Stimulated activated CD8-positive, alpha-beta memory T cell treated with anti-CD3 and anti-CD28 coated beads, Interleukin-15, amount 100 ng/mL, for 48 hours (primary cell): ENCODE data around the gene PITPNC1.
"Not testable (repeated sequence)": the region's sequence is repeated elsewhere in the genome, so short reads cannot be mapped to it uniquely, and the experiment has no call there.

ENCODE experiments used
- DNase-seq, 2 donors: peaks; one replicate each; pipeline ENCODE4 v3.0.0-alpha.2; 2020; ENCODE audit warnings: low read depth in 2 of 2

PITPNC1 gene

GRCh38 chr17:67680445-67681224 is 303.6 kb downstream of the PITPNC1 start:
- DNase-seq: no peak

DNA sequence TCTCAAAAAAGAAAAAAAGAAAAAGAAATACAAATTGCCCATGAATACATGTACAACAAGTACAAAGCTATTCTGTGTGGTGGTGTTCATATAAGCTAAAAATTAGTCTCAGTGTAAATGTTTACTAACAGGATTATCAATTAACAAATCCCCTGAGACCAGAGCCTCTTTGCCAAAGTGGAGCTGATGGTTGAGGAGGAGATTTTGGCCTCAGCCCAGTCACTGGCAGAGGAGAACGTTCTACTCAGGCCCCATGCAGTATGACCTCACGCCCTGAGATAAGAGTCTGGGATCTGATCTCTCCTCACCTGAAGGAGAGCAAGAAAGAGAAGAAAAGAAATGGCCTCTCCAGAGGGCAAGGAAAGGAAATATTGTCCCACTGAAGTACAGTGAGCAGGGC is 305.1 kb downstream of the PITPNC1 start:
- DNase-seq: no peak

DNA sequence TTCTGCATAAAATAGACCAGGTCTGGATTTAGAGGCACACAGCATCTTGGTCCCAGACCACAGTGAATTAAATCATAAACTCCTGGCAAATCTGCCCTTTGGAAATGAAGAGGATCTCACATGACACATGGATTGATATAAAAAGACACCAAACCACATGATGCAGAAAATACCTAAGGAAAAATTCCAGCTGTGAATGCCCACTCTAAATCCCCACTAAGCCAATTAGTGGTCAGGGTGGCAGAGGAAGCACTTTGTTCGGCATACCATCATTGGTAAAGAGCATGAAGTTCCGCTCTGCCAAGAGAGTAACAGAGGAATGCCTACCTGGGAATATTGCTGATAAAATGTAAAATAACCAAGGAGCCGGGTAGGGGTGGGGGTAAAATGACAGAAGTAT is 308.3 kb downstream of the PITPNC1 start:
- DNase-seq: no peak

- DNase-seq: no peak
These were observed 309.2 kb downstream of the PITPNC1 start for GRCh38 chr17:67686241-67686640.

DNA sequence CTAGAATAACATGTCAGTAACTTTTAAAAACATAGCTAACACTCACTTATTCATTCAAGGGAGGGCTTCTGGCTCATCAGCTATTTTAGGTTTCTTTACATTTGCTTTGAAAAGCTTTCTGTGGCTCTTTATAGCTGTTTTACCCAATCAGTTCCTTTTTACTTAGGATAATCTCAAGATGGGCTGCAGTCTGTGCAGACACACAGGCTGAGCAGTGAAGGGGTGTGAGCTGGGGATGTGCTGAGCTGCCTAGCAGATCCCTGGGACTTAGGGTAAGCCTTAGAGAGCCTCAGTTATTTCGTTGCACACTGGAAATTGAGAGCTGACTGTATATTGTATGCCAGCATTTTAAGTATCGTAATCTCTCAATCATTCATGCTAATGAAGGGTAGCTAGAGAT is 310.4 kb downstream of the PITPNC1 start:
- DNase-seq: no peak

GRCh38 chr17:67689534-67690177 is 312.6 kb downstream of the PITPNC1 start:
- DNase-seq: peak in 1 of 2 donors; percentile 16

- no peak for DNase-seq
These were observed 316.7 kb downstream of the PITPNC1 start for GRCh38 chr17:67693811-67694210.

DNA sequence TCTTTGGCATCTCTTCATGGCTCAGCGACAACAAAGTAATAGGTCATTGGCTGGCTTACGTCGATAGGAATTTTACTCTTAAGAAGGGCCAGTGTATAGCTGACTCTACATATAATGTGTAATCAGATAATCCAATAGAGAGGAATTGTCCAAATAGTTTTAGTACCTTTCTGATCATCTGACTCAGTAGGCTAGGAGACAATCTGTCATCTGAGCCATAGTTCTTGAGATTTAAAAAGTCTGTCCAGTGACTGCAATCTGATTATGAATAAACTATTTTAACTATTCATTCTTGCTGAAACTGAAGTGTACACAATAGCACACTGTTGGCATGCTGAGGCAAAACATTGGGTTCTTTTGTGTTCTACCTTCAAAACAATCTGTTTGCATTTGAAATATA is 319.3 kb downstream of the PITPNC1 start:
- no peak for DNase-seq

DNA sequence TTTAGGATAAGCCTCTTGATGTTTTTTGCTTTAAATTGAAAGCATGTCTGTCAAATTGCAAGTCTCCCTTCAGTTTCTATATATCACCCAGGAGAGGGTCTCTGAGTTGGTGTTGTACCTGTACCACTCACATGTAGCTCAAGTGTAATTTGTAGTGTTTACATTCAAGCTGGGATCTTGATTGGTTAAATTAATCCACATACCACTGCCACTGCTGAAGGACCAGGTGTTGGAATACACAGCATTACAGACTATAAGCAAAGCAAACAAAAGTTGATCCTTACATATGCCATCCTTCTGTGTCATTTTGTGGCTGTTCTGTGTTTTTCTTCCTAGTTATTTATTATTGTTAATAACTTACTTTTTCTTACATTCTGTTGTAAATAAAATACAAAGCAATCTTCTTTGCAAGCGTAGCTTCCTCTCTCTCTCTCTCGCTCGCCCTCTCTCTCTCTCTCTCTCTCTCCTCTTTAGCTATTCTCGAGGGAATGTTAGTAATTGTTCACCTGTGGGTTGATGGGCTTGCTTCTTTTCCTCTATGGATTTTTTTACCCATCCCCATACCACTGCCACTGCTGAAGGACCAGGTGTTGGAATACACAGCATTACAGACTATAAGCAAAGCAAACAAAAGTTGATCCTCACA is 319.9 kb downstream of the PITPNC1 start:
- DNase-seq: no peak

GRCh38 chr17:67700037-67700724 is 323.1 kb downstream of the PITPNC1 start:
- DNase-seq: no peak

DNA sequence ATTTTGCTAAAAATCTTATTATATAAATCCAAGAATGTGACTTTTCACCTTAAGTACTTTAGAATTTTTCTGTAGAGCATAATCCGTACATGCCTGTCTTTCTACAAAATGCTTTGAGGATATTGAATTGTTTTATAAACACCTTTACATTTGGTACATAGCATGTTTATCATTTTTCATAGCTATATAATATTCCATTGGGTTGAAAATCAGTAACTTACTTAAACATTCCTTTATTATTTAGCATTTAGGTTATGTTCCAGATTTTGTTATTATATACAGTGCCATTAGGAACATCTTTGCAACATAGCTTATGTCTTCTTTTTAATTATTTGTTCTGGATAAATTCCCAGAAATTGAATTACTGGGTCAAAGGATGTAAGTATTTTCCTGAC is 323.6 kb downstream of the PITPNC1 start:
- no peak for DNase-seq

DNA sequence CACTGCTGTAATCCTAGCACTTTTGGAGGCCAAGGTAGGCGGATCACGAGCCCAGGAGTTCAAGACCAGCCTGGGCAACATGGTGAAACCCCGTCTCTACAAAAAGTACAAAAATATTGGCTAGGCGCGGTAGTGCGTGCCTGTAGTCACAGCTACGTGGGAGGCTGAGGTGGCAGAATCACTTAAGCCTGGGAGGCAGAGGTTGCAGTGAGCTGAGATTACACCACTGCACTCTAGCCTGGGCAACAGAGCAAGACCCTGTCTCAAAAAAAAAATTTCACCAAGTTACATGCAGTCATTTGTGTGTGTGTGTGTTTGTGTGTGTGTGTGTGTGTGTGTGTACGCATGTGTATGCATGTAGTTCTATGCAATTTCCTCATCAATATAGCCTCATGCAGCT is 325.8 kb downstream of the PITPNC1 start:
- DNase-seq: not testable (repeated sequence)

- DNase-seq: no peak
These were observed 330.4 kb downstream of the PITPNC1 start for GRCh38 chr17:67707442-67707841.

- no peak for DNase-seq
These were observed 331.3 kb downstream of the PITPNC1 start for GRCh38 chr17:67708378-67708777.

GRCh38 chr17:67711916-67712315 is 334.8 kb downstream of the PITPNC1 start:
- no peak for DNase-seq

- no peak for DNase-seq
These were observed 335.3 kb downstream of the PITPNC1 start for GRCh38 chr17:67712375-67712774.

DNA sequence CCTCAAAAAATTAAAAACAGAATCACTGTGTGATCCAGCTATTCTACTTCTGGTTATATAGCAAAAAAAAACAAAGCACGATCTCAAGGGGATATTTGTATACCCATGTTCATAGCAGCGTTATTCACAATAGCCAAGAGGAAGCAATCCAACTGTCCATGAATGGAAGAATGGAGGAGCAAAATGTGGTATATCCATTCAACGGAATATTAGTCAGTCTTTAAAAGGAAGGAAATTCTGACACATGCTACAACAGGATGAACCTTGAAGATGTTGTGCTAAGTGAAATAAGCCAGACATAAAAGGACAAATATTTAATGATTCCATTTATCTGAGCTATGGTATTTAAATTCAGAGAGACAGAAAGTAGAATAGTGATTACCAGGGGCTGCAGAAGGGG is 336.1 kb downstream of the PITPNC1 start:
- no peak for DNase-seq

GRCh38 chr17:67716405-67716798 is 339.3 kb downstream of the PITPNC1 start:
- no peak for DNase-seq

DNA sequence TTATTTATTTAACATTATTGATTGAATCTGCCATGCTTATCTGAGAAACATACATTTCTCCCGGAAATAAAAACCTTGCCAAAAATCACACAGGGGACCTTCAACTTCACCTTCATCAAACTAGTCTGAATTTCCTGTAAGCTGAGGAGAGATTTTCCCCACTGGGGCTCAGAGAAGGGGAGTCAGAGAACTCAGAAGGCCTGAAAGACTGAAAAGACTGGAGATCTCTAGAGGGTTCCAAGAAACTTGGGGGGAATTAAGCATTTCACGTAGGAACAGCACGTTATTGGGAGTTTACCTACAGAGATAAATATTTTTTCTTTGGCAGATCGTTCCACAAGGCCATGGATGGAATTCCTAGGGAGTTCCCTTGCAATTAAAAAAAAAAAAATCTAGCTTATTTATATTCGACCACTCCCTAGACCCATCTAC is 340.1 kb downstream of the PITPNC1 start:
- no peak for DNase-seq

GRCh38 chr17:67717624-67718324 is 340.7 kb downstream of the PITPNC1 start, which contains the start of gene NOL11:
Gene NOL11 (plus strand): TSS chr17:67717936. CDS start chr17:67717948, 12 bp downstream.
- peak; percentile 99 for DNase-seq

- peak in 1 of 2 donors; percentile 25 for DNase-seq
These were observed 341.4 kb downstream of the PITPNC1 start for GRCh38 chr17:67718325-67718941.
